ENCODE measurements around the gene CRIP3. TPM values are rescaled to one million over a fixed set of nuclear protein-coding genes. Genes with fewer than 3 reads are reported as not detected.

The CRIP3 gene
- total and polyA plus RNA-seq, 2 of the 13 experiments (the other 11 are each of a cell fraction or from before 2014, with no cell fraction given): 6.3 to 9.3 TPM

DNA sequence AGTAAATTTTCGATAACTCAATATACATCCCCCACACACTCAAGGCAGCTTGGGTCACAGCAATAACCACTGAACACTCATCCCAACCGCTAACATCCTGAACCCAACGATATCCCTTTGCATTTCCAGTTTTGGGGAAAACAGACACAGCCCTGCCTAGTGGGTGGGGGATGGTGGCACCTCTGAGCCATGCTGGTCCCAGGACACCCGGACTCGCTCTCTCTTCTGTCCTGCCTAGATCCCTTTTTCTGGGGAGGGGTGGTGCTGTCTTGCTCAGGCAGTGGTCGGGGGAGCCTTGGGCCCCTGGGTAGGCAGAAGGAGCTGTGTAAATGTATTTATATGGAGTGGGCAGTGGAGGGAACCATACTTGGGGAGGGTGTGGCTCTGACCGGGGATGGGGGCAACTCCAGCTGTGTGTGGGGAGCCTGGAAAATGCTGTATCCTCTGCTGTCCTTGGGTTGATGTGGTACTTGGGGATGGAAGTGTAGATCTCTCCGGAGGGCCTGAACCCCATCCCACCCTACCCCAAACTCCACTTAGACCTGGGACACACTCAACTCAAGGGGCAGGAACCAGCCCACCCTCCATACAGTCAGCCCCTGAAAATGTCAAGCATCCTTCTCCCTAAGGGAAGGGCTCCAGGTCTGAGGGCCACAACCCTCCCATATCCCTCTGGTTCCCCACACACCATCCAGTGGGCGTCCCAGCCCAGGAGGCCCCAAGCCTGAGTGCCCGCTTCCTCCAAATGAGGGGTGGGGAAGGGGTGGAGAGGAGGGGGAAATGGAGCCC lies 34.3 kb downstream of the CRIP3 start (continued):
- TF ChIP-seq, protein P1, sequence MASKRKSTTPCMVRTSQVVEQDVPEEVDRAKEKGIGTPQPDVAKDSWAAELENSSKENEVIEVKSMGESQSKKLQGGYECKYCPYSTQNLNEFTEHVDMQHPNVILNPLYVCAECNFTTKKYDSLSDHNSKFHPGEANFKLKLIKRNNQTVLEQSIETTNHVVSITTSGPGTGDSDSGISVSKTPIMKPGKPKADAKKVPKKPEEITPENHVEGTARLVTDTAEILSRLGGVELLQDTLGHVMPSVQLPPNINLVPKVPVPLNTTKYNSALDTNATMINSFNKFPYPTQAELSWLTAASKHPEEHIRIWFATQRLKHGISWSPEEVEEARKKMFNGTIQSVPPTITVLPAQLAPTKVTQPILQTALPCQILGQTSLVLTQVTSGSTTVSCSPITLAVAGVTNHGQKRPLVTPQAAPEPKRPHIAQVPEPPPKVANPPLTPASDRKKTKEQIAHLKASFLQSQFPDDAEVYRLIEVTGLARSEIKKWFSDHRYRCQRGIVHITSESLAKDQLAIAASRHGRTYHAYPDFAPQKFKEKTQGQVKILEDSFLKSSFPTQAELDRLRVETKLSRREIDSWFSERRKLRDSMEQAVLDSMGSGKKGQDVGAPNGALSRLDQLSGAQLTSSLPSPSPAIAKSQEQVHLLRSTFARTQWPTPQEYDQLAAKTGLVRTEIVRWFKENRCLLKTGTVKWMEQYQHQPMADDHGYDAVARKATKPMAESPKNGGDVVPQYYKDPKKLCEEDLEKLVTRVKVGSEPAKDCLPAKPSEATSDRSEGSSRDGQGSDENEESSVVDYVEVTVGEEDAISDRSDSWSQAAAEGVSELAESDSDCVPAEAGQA (IDR thresholded peaks at IDR 0.05; ENCODE audit: low read depth): no peak
- TF ChIP-seq, protein P1 (CRISPR knock-in tag; IDR thresholded peaks at IDR 0.05; ENCODE audit: borderline replicate concordance): no peak
- TF ChIP-seq, protein P2, sequence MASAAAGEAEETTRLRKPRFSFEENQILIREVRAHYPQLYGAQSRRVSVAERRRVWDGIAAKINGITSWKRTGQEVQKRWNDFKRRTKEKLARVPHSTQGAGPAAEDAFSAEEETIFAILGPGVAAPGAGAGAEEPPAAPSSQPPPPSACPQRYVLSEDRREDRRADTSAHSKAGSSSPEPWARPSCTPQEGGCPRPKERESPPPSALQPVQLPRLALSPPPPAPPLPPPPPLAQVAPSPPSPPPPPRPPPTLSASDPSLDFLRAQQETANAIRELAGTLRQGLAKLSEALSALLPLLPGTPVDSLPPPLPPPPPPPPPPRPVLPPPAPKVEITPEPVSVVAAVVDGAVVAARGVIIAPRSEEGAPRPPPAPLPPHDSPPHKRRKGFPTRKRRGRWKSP (CRISPR knock-in tag; IDR thresholded peaks at IDR 0.05): no peak
- TF ChIP-seq EHMT2 (IDR thresholded peaks at IDR 0.05; ENCODE audit: borderline replicate concordance, low read depth, low read length): no peak
- TF ChIP-seq SIX1 (CRISPR knock-in tag; IDR thresholded peaks at IDR 0.05; ENCODE audit: borderline replicate concordance): 0 out of 2 replicates have a peak, but pooled peaks have one; percentile 4
- TF ChIP-seq ZNF101 (CRISPR knock-in tag; IDR thresholded peaks at IDR 0.05; ENCODE audit: borderline replicate concordance, low read depth): no peak
- TF ChIP-seq ARNT2 (CRISPR knock-in tag; IDR thresholded peaks at IDR 0.05; ENCODE audit: low read depth): no peak
- no peak for TF ChIP-seq ZFP41 (CRISPR knock-in tag; IDR thresholded peaks at IDR 0.05; ENCODE audit: borderline replicate concordance)
- no peak for TF ChIP-seq ARNTL (CRISPR knock-in tag; IDR thresholded peaks at IDR 0.05)
- no peak for TF ChIP-seq RFXAP (CRISPR knock-in tag; IDR thresholded peaks at IDR 0.05; ENCODE audit: borderline replicate concordance)
- TF ChIP-seq CEBPG (CRISPR knock-in tag; IDR thresholded peaks at IDR 0.05): no peak
- 0 out of 2 replicates have a peak, but pooled peaks have one; percentile 1 for TF ChIP-seq ZNF788 (CRISPR knock-in tag; IDR thresholded peaks at IDR 0.05; ENCODE audit: borderline replicate concordance)
- TF ChIP-seq, protein P3, sequence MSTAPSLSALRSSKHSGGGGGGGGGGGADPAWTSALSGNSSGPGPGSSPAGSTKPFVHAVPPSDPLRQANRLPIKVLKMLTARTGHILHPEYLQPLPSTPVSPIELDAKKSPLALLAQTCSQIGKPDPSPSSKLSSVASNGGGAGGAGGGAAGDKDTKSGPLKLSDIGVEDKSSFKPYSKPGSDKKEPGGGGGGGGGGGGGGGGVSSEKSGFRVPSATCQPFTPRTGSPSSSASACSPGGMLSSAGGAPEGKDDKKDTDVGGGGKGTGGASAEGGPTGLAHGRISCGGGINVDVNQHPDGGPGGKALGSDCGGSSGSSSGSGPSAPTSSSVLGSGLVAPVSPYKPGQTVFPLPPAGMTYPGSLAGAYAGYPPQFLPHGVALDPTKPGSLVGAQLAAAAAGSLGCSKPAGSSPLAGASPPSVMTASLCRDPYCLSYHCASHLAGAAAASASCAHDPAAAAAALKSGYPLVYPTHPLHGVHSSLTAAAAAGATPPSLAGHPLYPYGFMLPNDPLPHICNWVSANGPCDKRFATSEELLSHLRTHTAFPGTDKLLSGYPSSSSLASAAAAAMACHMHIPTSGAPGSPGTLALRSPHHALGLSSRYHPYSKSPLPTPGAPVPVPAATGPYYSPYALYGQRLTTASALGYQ (CRISPR knock-in tag; IDR thresholded peaks at IDR 0.05): no peak
- no peak for TF ChIP-seq ZNF546 (CRISPR knock-in tag; conservative IDR thresholded peaks at IDR 0.05)
- TF ChIP-seq ZSCAN31 (CRISPR knock-in tag; IDR thresholded peaks at IDR 0.05; ENCODE audit: low read depth): no peak
- peak; percentile 47; the same call in 1 of the 2 replicates for TF ChIP-seq SP4 (CRISPR knock-in tag; IDR thresholded peaks at IDR 0.05)
- TF ChIP-seq KLF15 (CRISPR knock-in tag; IDR thresholded peaks at IDR 0.05; ENCODE audit: borderline replicate concordance): no peak
- no peak for TF ChIP-seq ZNF557 (CRISPR knock-in tag; IDR thresholded peaks at IDR 0.05)
